Endothelial cell of umbilical vein (primary cell): ENCODE data around the gene C3orf20. TPM values are rescaled to one million over a fixed set of nuclear protein-coding genes. Genes with fewer than 3 reads are reported as not detected.
A peak's percentile ranks its signal among the peaks of the same experiment; 100 is the strongest.

Experiments
- BruUV-seq: library from RNA; stranded (reverse); fragments of 400-500 nt; replicated peaks from 2 replicates; lab custom pipeline; 2021; lab: Mats Ljungman, UMichigan
- CTCF ChIA-PET: fragments of 300-600, 350-600 bp; sonication (Branson Sonifier 250); formaldehyde crosslinking; loops from one replicate; lab custom pipeline; 2021; ENCODE audit warnings: antibody characterized with exemption, inconsistent platforms; lab: Charles Lee
- POLR2A ChIA-PET: fragments of 300-600, 350-600 bp; sonication (Branson Sonifier 250); formaldehyde crosslinking; loops from one replicate; lab custom pipeline; 2021; ENCODE audit warnings: antibody characterized with exemption, inconsistent platforms; lab: Charles Lee
- DNase-seq: peaks from one replicate; pipeline ENCODE4 v3.0.0-alpha.2; 2011; ENCODE audit warnings: low read depth, low spot score
- FAIRE-seq: peaks from 2 replicates; lab custom pipeline; 2011; peaks lifted over from hg19 to GRCh38; lab: Jason Lieb, UNC
- H2AFZ ChIP-seq: 2 replicates; pipeline ENCODE4 v1.6.0; 2012; ENCODE audit warnings: low read depth, low read length, control low read depth, inconsistent platforms
- H3K27ac ChIP-seq: 2 replicates; pipeline ENCODE4 v1.5.1; 2011; ENCODE audit warnings: low read depth, mild to moderate bottlenecking, control low read depth, low read length, moderate library complexity; ENCODE audit not compliant: insufficient read depth
- H3K27me3 ChIP-seq, 2 experiments: 2 replicates each; pipeline versions ENCODE4 v1.6.0 to v1.6.1; 2011; ENCODE audit warnings: low read length in 2 of 2, mixed read lengths in 1 of 2; ENCODE audit not compliant: control insufficient read depth in 2 of 2, insufficient read depth in 2 of 2
- H3K36me3 ChIP-seq, 2 experiments: 2 replicates in 1 of 2; 3 replicates in 1 of 2; pipeline ENCODE4 v1.5.1; 2011; ENCODE audit warnings: low read length in 2 of 2, mild to moderate bottlenecking in 1 of 2, moderate library complexity in 1 of 2; ENCODE audit not compliant: control insufficient read depth in 2 of 2, insufficient read depth in 2 of 2; ENCODE audit errors: extremely low read depth in 1 of 2
- H3K4me1 ChIP-seq: 3 replicates; pipeline ENCODE4 v1.5.1; 2011; ENCODE audit warnings: mild to moderate bottlenecking, low read length; ENCODE audit not compliant: control insufficient read depth, insufficient read depth; ENCODE audit errors: extremely low read depth
- H3K4me2 ChIP-seq: 2 replicates; pipeline ENCODE4 v1.6.1; 2011; ENCODE audit warnings: low read length, control low read depth, mixed read lengths; ENCODE audit not compliant: insufficient read depth
- H3K4me3 ChIP-seq, 3 experiments: fragments of 200-600 bp in 1 of 3; sonication (generic), shearing (Covaris generic) in 1 of 3; replicated peaks in 1 of 3; 2 replicates each; pipeline ENCODE4 v1.5.1; 2011 to 2016; ENCODE audit warnings: control low read depth in 3 of 3, low read length in 3 of 3, mild to moderate bottlenecking in 2 of 3, inconsistent platforms in 1 of 3, low read depth in 1 of 3, moderate library complexity in 1 of 3; ENCODE audit not compliant: insufficient read depth in 1 of 3
- H3K79me2 ChIP-seq: 2 replicates; pipeline ENCODE4 v1.6.0; 2012; ENCODE audit warnings: low read length, inconsistent platforms; ENCODE audit not compliant: control insufficient read depth, insufficient read depth
- H3K9ac ChIP-seq: replicated peaks from 2 replicates; pipeline ENCODE3; 2011; ENCODE audit warnings: low read length, control low read depth; ENCODE audit not compliant: insufficient read depth; ENCODE audit errors: extremely low read depth
- H3K9me1 ChIP-seq: replicated peaks from 3 replicates; pipeline ENCODE4 v1.6.0; 2011; ENCODE audit warnings: mild to moderate bottlenecking, low read length; ENCODE audit not compliant: control insufficient read depth, insufficient read depth; ENCODE audit errors: extremely low read depth
- H3K9me3 ChIP-seq: replicated peaks from 2 replicates; pipeline ENCODE4 v1.5.1; 2012; ENCODE audit warnings: low read length, inconsistent platforms; ENCODE audit not compliant: control insufficient read depth, insufficient read depth
- H4K20me1 ChIP-seq: replicated peaks from 2 replicates; pipeline ENCODE3; 2011; ENCODE audit warnings: mild to moderate bottlenecking, low read length; ENCODE audit not compliant: control insufficient read depth, insufficient read depth; ENCODE audit errors: extremely low read depth
- CTCF ChIP-seq, 2 donors: IDR thresholded peaks; 1 replicate in 1 of 2; 2 replicates in 1 of 2; pipeline ENCODE4 v1.5.1; 2011; ENCODE audit warnings: low read length in 2 of 2, mild to moderate bottlenecking in 2 of 2, moderate library complexity in 2 of 2, control low read depth in 1 of 2, inconsistent platforms in 1 of 2, low read depth in 1 of 2; ENCODE audit not compliant: insufficient read depth in 1 of 2; ENCODE audit errors: extremely low read depth in 1 of 2
- EZH2 ChIP-seq: IDR thresholded peaks from 2 replicates; pipeline ENCODE4 v1.6.1; 2012; ENCODE audit warnings: borderline replicate concordance, low read depth, mild to moderate bottlenecking, moderate library complexity, low read length, inconsistent platforms; ENCODE audit not compliant: severe bottlenecking
- FOS ChIP-seq: IDR thresholded peaks from 2 replicates; pipeline ENCODE4 v1.6.1; 2011; ENCODE audit warnings: mild to moderate bottlenecking, low read length, moderate library complexity, borderline replicate concordance; ENCODE audit not compliant: insufficient read depth
- GATA2 ChIP-seq: IDR thresholded peaks from 2 replicates; pipeline ENCODE4 v1.7.0; 2011; ENCODE audit warnings: low read depth, mild to moderate bottlenecking, moderate library complexity, mixed read lengths, low read length; ENCODE audit not compliant: insufficient read length, insufficient read depth
- JUN ChIP-seq: IDR thresholded peaks from 2 replicates; pipeline ENCODE4 v1.6.1; 2011; ENCODE audit warnings: borderline replicate concordance, low read depth; ENCODE audit not compliant: insufficient read length, insufficient read depth
- MAX ChIP-seq: IDR thresholded peaks from 2 replicates; pipeline ENCODE4 v1.6.1; 2011; ENCODE audit not compliant: insufficient read depth, insufficient read length
- MYC ChIP-seq: IDR thresholded peaks from one replicate; pipeline ENCODE4 v1.6.1; 2011; ENCODE audit warnings: mild to moderate bottlenecking, low read depth, low read length
- POLR2A ChIP-seq: IDR thresholded peaks from 2 replicates; pipeline ENCODE4 v1.6.1; 2012; ENCODE audit warnings: low read depth, mild to moderate bottlenecking, control low read depth, low read length
- POLR2AphosphoS5 ChIP-seq: IDR thresholded peaks from 2 replicates; pipeline ENCODE4 v1.6.1; 2012; ENCODE audit warnings: low read depth, mild to moderate bottlenecking, control low read depth, low read length, moderate library complexity; ENCODE audit not compliant: insufficient read depth
- dilution Hi-C: fragments of 300-500 bp; cut with MboI; formaldehyde crosslinking; loops from one replicate; pipeline ENCODE4 v1.15.0; 2019; ENCODE audit warnings: low sequenced_read_pairs; ENCODE audit not compliant: extremely low pct_ligation_motif_present
- intact Hi-C: fragments of 100-400 bp; cut with micrococcal nuclease; formaldehyde crosslinking; loops from one replicate; pipeline ENCODE4 v1.10.0; 2022
- polyA plus RNA-seq, 4 experiments: library from polyadenylated mRNA; depleted of rRNA in 3 of 4; stranded (reverse) in 3 of 4; unstranded in 1 of 4; fragments of >200 nt; gene quantifications; 2 replicates each; pipeline versions ENCODE4 v1.2.1 to v1.2.3, GENCODE V29; 2011 to 2012; ENCODE audit warnings: missing spikeins in 1 of 4
- total RNA-seq: library from RNA; stranded (reverse); gene quantifications from 2 replicates; pipeline ENCODE4 v1.2.3, GENCODE V29; 2021

Gene C3orf20
- total and polyA plus RNA-seq, 2 donors (not counting 3 experiments of a cell fraction or from before 2014, with no cell fraction given): not detected

GRCh38 chr3:14805961-14806537, 131.1 kb downstream of the C3orf20 start:
- peak overlapping the region; percentile 44 for H3K27ac ChIP-seq
- dilution Hi-C loops (no loop called here), intact Hi-C loops (loop anchor here (2.0 to 10.0 kb wide), 3 partner anchors 17 to 371 kb away; no protein-coding TSS in a partner anchor)
- no peaks in the 10 kb centered on the region for H3K9me1 ChIP-seq
- no peak overlapping the region for H3K4me3 ChIP-seq
- H3K27me3 ChIP-seq: no peaks in the 10 kb centered on the region
- no peak for TF ChIP-seq EZH2
- no peak for TF ChIP-seq MYC
- no peak for TF ChIP-seq GATA2
- no peak for TF ChIP-seq FOS
- TF ChIP-seq POLR2AphosphoS5: no peak
- no peak for TF ChIP-seq JUN
- no peak for TF ChIP-seq CTCF (IDR thresholded peaks at IDR 0.05; ENCODE audit: extremely low read depth in 1 of 2, insufficient read depth in 1 of 2, low read depth in 1 of 2, low read length in 2 of 2)
- TF ChIP-seq POLR2A: no peak
- no peak for TF ChIP-seq MAX
- no peak for DNase-seq
- POLR2A ChIA-PET: no interaction called here
- no peaks in the 10 kb centered on the region for H3K9me3 ChIP-seq
- H2AFZ ChIP-seq: no peak overlapping the region
- H3K79me2 ChIP-seq: peaks cover 2% of the 10 kb centered on the region
- no peak for FAIRE-seq
- no peaks in the 10 kb centered on the region for H3K36me3 ChIP-seq
- H3K4me2 ChIP-seq: peak overlapping the region; percentile 42
- no peak overlapping the region for H3K9ac ChIP-seq
- no TSS peak for BruUV-seq
- H3K4me1 ChIP-seq: peaks cover 48% of the 10 kb centered on the region
- CTCF ChIA-PET: interaction anchor here (1.0 to 1.5 kb wide), 5 partner anchors 10 to 25 kb away, joined by 3 to 10 read pairs (median 7); no protein-coding TSS in a partner anchor
- H4K20me1 ChIP-seq: no peaks in the 10 kb centered on the region
